Sciatic nerve (tissue), 2 donors: Measurements from ENCODE around the gene PTGER2. TPM values are rescaled to one million over a fixed set of nuclear protein-coding genes. Genes with fewer than 3 reads are reported as not detected.

ENCODE experiments used
- ATAC-seq: fragments of 200-7000 bp; cut with Tn5 transposase; one replicate; pipeline ENCODE4 v1.9.1; 2020; ENCODE audit warnings: mild to moderate bottlenecking, moderate library complexity
- DNase-seq: peaks from one replicate; pipeline ENCODE4 v3.0.0-alpha.2; 2020; ENCODE audit warnings: low spot score
- intact Hi-C: fragments of 100-400 bp; cut with DNase I; formaldehyde crosslinking; loops from one replicate; pipeline ENCODE4 v1.14.2; 2022
- total RNA-seq: library from RNA; stranded (reverse); fragmentation: NEBNext Ultra II Directional; extraction: Animal tissue kit (Norgen Biotek cat#: 25700); gene quantifications from one replicate; pipeline ENCODE4 v1.2.1, GENCODE V29; 2021
- donor health status: DM: no; HTN: no; CAD: no.
- donor health status: DM: no; HTN: no; CAD: no.

PTGER2 gene
- total RNA-seq, 1 donor from 2014 or later: 8.5 TPM

DNA sequence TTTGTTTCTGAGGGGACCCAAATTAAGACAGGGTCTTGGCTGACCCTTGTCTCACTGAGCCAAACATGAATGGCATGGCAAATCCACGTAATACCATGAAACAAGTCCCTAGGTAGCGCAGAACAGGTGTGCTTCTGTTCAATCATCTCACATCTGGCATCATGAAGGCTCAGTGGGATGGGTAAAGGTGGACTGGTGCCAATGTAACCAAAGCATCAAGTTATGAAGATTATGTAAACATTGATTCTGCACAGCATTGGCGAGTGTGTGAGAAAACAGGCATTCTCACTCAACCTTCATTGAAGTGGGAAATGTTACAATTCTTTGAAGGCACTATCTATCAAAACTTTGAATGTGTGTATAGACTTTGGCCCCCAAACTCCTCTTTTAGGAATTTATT is 41.9 kb downstream of the PTGER2 start:
- DNase-seq (no peak), ATAC-seq (no peak)
- intact Hi-C loops: no loop called here

GRCh38 chr14:52360831-52361230 is 46.7 kb downstream of the PTGER2 start:
- DNase-seq: no peak
- peak; percentile 49 for ATAC-seq
- intact Hi-C loops: no loop called here

DNA sequence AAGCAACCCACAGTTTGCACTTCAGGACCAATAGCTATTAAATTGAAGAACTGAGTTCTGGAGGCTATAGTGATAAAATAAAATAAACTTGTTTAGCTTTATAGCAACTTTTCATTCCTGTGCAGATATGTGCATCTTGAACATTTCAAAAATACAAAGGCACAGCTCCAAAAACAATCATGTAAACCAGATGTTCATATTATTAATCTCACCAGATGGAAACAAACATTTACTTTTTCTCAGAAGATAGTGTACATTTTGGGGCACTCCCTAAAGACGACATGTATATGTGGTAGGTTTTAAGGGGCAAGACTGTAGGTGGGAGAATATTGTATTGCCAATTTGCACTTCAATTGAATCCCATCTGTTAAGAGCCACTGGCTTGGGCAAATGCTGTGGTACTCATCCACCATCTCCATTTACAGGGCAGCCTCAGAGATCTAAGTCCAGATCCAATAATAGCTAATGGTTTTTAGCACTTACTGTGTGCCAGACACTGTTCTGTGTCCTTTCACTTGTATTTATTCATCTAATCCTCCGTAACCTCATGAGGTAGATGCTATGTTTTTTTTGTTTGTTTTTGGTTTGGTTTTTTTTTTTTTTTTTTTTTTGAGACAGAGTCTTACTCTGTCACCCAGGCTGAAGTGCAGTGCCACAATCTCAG is 49.1 kb downstream of the PTGER2 start:
- intact Hi-C loops: no loop called here
- ATAC-seq: peak; percentile 47
- DNase-seq: no peak

DNA sequence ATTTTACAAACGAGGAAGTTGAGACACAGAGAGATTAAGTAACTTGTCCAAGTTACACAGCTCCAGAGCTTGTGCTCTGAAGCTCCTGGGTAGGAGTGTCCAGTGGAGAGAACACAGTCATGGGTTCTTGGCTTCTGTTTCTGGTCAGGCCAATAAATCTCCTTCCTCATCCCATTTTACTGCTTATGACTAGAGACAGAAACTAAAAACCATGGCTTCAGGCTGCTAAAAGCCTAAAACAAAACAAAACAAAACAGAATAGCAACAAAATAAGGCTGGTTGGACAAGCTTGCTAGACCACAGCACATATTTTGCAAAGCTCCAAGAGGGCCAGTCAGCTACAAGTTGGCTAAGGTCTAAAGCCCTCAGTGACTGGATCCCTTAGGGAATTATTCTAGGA is 49.8 kb downstream of the PTGER2 start:
- DNase-seq: no peak
- intact Hi-C loops: no loop called here
- ATAC-seq: peak; percentile 49

- intact Hi-C loops: no loop called here
- no peak for ATAC-seq
Measured at GRCh38 chr14:52365071-52365470, 51.0 kb downstream of the PTGER2 start.

DNA sequence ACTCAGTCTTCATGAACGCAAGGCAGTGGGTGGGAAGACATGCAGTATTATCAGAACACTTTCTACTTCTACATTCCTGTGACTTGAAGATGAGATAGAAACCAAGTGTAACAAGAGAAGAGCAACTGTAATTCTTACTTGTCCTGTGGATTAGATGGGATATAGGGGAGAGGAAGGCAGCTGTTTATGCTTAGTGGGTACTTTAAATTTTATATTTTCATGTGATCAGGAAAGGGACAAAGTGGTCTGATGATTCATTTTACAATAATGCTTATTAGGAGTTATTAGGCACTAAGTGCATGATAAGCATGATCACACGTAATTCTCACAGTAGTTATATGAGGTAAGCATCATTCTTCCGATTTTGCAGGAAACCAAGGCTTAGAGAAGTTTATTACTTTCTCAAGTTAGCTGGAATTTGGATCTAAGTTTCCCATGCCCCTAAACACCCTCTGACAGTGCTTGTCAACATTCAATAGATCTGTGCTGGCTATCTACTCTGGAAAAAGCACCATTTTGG is 52.7 kb downstream of the PTGER2 start:
- intact Hi-C loops: no loop called here
- no peak for ATAC-seq

More at GRCh38 chr14:52365071-52365470, 51.0 kb downstream of the PTGER2 start:
- no peak for DNase-seq

GRCh38 chr14:52369305-52369801 is 55.2 kb downstream of the PTGER2 start:
- ATAC-seq: peak; percentile 92
- DNase-seq: no peak
- intact Hi-C loops: no loop called here

More for the DNA sequence above, 52.7 kb downstream of the PTGER2 start:
- DNase-seq: no peak

DNA sequence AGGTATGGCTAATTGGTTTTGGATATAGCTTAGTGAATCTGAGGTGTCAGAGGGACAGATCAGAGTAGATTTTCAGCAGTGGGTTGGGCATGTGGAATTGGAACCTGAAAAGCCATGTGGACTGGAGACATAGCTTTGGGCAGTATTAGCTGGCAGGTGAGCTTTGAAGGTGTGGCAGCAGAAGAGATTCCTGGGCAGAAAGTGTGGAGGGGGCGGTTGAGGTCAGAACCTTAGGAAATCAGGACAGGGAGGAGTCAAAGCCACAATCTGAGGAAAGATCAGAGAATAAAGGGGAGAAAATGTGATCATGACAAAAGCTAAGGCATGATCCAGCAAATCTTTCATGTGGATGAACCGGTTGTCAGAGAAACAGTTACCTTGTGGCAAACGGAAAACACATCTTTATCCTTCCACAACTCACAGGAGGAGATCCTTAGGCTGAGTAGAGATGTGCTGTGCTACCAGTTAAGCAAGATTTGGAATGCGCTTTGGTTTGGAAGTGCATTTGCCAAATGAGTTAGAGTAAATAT is 56.4 kb downstream of the PTGER2 start:
- intact Hi-C loops: no loop called here
- DNase-seq (no peak), ATAC-seq (no peak)

GRCh38 chr14:52377940-52378339 is 63.8 kb downstream of the PTGER2 start:
- DNase-seq (no peak), ATAC-seq (no peak)
- intact Hi-C loops: no loop called here

Other genes with a start within 250 kb of the PTGER2 start
- 125 TPM for gene NID2, start 245.3 kb upstream of the PTGER2 start, total RNA-seq
- 4.2 TPM for gene PTGDR, start 46.6 kb upstream of the PTGER2 start, total RNA-seq
- gene TXNDC16, start 238.2 kb downstream of the PTGER2 start, total RNA-seq: 15.2 TPM
- gene GPR137C, start 238.5 kb downstream of the PTGER2 start, total RNA-seq: 1.1 TPM